8988T (cell line): ENCODE measurements around the gene P2RX3.

ENCODE experiments used
- DNase-seq: peaks from one replicate; pipeline ENCODE4 v3.0.0; 2011

Gene P2RX3

DNA sequence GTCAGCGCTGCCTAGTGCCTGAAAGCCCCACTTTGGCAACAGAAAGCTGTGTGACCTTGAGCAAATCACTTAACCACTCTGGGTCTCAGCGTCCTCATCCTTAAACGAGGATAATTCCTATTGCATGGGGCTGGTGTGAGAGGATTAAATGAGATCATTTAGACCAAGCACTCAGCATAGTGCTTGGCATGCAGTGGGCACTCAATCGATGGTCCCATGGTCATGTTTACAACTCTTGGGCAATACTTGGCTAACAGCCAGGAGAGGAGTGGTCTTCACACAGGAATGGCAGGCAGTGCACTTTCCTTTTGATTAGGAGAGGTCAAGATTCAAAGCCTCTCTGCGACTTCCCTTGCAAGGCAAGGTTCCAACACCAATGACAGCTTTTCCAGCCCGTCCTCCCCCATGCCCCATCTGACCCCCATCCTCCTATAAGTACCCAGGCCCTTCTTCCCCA is 27.5 kb upstream of the P2RX3 start:
- no peak for DNase-seq

DNA sequence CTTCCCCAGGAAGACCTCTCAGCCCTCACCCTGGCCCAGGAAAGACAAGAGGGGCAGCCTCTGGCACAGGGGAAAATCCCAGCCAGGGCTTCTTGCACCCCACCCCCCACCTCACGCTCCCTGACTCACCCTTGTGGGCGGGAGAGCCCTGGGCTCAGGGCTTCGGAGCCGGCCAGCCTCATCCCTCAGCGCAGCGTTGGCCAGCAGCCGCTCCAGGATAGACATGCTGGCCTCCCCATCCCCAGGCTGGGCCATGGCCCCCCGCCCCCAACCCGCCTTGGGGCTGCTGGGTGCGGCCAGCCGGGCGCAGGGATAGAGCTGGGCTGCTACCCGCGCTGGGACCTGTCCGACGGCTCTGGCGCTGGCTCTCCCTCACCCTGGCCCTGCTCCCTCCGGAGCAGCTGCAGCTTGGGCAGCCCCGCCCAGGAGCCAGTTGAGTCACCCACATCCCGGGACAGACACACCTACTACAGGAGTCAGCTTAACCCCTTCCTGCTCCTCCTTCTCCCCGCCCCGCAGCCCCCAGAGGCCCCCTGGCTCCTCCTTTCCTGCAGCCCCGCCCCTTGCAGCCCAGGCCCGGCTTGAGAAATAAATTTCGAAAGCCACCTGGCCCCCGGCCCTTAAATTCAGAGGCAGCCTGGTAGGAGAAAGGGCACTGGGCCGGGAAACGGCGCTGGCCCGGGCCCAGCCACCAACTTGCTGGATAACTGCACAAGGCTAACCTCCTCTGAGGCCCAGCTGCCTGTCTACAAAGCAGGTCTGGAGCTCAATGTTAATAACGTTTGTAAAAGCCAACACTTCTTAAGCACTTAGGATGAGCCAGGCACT is 26.8 kb upstream of the P2RX3 start:
- DNase-seq, result peak; percentile 100

DNA sequence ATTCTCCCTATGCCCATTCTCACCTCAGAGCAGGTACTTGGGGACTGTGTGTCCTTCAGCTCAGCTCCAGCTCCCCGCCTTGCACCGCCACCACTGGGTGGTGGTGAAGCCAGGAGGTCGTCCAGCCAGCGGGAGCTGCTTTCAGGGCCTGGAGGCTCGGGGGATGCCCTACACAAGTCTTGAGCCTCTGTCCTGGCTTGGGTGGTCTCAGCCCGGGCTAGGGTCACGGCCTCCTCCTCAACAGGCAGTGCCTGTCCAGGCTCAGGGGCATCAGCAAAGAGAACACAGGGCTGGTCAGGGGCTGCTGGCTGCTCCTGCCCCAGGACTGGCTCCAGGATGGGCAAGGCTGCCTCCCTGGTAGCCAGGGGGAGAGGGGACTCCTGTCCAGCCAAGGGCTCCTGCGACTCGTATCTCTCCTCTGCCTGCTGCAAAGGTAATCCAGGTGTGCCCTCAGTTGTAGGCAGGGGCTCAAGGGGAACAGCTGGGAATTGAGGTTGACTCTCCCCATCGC is 25.6 kb upstream of the P2RX3 start:
- DNase-seq, result no peak

DNA sequence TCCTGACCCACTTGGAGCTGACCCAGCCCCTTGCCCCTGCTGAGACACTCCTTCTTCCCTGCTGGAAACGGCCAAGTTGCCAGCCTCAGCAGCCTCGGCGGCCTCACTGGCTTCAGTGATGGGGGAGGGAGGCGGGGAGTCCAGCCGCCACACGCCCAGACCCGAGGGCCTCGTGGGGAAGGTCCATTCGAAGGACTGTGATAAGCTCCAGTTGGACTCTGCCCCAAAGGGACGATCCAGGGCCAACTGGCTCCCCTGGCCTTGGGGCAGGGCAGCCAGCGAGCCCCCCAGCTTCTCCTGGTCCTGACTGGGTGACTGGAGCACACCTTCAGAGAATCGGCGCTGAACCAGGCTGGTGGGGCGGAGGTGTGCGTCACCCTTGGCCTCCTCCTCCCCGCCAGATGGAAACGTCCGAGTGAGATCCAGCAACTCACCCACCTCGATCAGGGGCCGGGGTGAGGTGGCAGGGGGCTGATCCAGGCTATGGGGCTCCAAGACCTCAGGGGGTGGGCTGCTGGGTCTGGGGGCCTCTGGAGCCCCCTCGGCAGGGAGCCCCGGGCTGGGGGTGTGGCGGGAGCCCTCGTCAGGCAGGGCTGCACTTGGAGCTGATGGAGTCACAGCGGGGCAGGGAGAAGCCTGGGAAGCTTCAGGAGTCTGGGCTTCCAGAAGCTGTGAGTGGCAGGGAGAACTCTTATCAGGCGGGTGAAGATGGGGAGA is 24.9 kb upstream of the P2RX3 start:
- no peak for DNase-seq

DNA sequence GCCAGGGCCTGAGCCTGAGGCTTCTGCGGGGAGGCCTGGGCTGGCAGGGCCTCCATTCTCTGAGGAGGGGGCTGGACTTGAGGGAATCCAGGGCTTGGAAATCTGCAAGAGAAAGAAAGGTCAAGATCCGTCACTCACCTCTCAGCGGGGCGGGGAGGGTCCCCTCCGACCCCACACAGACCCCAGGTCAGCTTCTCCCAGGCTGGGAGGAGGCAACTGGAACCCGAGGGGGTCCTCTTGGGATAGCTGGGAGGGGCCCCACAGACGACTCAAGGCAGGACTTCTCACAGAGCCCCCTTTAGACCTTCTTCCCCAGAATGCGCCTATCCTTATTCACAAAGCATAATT is 24.4 kb upstream of the P2RX3 start:
- no peak for DNase-seq

DNA sequence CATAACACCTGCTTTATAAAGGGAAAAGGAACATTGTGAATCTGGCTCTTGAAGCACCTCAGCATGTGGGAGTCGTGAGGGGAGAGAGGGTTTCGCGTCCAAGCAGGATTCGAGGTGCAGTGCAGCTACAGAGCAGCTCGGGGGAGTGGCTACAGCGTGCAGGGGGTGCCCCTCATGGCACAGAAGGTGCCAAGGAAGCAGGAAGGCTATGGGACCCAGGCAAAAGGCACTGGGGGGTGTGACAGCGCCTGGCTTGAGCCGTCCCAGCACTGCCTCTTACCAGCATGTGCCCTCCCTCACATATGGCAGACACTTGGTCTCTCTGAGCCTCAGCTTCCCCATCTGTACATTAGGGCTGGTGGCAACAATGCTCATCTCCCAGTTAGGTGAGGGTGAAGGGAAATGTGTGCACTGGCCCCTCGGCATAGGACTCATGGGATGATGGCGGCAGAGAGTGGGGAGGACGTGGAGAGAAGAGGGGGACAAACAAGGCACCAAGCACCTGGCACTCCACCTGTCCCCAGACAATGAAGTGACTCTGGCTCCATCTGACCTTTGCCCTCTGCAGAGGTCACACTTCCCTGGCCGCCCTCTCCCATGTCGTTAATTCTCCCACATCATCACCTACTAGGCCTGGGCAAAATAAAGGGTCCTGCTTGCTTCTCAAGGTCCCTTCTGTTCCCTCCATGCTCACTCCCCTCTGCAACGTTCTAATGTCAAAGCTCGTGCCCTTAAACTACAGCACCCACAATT is 23.8 kb upstream of the P2RX3 start:
- no peak for DNase-seq

DNA sequence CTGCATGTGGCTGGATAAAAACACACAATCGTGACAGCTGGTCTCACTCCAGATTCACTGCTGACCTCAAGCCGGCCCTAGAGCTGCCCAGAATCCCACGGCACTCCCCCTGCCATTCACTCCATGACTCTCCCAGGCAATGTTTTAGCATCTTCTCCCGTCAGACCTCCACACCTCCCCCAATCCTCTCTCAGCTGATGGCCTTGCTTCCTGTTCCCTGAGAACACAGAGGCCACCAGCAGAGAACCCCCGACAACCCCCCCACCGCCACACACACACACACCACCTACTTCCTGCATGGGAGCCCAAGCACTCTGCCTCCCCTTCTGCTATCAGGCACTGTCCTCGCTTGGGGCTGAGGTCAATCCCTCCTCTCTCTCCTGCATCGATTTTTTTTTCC is 22.7 kb upstream of the P2RX3 start:
- no peak for DNase-seq

DNA sequence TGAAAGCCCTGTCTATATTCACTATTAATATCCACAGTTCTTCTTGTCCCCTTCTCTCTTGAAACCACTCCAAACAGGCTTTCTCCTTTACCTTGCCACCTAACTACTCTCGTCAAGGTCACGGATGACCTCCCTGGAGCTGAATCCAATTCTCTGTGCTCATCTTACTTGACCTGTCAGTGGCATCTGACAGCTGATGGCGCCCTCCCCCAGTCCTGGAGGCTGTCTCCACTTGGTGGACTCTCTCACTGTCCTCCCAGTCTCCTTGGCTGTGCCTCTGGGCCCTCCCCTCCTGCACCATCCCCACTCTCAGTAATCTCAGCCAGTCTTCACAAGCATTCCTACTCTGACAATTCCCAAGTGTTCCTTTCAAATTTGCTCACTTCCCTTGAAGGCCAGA is 22.1 kb upstream of the P2RX3 start:
- DNase-seq, result no peak

DNA sequence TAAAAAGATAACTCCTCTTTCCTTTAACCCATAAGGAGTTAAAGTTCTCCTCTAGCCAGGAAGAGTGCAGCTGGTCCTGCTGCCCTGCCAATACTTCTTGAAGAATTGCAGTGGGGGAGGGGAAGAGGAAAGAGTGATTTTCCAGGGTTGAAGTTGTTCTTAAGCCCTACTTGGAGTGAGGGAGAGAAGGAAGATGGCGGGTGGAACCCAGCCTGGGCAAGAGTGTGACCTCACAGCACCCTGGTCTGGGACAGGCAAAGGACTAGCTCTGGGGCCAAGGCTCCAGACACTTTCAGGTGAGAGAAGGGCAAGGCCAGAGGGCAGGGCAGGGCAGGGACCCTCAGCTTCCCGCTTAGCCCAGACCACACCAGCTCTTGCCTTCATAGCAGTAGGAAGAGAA is 20.0 kb upstream of the P2RX3 start:
- no peak for DNase-seq

DNA sequence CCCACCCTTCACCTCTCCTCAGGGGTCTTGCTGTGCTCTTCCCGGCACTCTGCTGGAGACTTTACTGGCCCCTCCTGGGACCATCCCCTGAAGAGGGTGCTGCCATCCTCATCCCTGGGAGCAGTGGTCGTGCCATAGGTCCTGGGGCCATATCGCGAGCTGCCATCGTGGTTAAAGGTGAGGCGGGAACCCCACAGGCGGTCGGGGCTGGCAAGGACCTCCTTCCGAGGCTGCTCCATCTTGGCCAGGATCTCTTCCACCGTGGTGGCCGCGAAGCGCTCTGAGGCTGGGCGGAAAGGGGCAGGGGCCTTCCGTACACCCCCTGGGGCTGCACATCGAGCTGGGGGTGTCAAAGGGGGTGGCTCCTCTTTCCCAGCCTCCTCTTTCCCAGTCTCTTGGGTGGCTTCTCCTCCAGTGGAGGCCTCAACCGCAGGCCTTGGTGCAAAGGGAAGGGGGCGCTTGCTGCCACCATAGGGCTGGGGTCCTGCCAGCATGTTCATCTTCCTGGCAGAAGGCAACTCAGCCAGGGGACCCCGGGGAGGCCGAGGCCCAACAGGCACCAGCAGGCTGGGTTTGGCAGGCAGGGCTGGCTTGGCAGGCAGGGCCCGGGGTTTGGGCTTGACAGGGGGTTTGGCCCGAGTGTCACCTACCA is 18.0 kb upstream of the P2RX3 start:
- DNase-seq, result no peak

DNA sequence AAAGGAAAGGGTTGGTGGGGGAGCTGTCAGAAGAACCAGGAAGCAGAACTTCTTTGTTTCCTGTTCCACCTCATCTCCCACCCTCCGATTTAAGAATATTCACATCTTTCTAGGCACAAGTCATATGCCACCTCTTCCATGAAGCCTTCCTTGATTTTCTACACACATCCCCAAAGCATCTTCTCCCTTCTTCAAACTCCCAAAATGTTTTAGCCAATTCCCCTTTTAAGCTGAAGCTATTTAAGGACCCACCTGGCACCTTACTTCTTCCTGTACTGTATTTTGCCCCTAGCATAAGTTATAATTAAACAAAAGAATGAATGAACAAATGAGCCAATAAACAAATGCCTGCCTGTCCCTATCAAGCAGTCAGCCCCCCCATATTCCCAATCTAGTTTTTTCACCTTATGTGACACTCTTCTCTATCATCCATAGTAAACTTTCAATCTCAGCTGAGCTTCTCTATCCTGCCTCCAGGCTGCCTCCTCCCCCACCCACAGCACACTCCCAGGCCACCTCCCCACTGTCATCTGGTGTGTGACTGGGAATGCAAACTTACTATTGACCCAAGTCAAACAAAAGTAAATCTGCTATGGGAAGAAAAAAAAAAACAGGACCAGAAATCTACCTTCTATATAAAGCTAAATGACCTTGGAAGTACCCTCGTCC is 17.3 kb upstream of the P2RX3 start:
- no peak for DNase-seq

DNA sequence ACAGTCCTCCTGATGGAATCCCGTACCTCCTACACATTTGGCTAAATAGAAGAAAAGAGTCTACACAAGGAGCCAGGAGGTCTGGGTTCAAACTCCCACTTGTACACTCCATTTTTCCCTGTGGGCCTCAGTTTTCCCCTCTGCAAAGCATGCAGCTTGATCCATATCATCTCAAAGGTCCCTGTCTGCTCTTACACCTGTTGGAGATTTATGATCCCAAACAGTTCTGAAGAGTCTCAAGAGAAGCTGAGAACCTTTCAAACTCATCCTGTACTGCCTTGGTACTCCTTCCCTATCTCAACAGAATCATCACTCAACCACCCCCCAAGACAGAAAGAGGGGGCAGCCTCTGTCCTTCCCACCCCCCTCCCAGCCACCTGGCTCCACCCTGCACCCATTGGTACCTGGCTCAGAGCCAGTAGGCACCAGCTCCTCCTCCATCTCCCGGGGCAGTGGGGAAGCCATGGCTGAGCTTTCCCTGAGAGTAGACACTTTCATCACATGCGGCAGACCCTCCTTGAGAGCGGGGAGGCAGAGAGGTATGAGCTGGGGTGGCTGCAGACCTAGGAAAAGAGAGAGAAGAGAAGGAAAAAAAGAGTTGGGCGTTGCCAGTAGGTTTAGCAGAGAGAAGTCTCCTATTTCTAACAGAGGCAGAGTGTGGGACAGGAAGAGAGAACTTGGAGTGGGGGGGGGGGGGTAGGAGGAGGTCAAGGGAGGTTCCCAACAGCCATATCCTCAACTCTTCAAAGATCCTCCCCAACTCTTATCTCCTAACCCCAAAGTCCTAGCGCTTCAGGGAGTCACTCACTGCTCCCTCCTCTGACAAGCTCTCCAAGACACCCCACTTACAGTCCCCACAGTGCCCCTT is 16.5 kb upstream of the P2RX3 start:
- DNase-seq, result no peak

DNA sequence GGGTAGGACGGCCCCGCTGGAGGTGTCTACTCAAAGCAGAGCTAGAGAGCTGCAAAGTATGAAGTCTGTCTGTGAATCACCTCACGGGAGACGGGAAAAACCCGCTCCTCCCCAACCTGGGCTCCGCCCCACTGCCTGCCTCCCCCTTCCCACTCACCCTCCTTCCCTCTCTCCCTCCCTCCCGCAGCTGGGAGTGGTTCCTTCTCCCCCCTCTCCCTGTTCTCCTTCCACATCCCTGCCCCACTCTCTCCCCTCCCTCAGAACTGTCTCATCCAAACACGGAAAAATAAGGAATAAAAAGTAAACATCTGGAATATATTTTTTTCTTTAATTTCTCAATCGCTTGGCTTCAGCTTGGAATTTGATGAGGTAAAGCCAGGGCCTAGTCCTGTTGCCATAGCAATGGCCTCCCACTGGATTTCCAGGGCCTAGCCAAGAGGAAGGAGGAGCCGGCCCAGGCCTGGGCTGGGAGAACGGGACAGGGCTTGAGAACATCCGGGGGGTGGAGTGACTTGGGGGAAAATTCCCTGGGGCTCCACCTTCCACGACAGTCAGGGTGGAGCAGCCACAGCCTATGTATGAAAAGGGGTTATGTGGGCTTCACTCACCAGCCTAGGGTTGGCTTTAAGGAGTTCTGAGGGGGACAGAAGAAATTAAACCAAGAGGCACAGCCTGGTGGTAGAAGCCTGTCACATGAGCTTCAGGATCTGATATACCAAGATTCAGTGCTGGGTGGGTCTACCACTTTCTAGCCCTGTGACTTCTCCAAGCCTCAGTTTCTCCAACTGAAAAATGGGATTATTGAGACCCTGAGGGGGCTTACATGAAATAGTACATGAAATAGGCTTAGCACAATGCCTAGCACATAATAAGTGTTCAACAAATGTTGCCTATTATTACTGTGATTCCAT is 15.6 kb upstream of the P2RX3 start:
- DNase-seq, result peak; percentile 96

DNA sequence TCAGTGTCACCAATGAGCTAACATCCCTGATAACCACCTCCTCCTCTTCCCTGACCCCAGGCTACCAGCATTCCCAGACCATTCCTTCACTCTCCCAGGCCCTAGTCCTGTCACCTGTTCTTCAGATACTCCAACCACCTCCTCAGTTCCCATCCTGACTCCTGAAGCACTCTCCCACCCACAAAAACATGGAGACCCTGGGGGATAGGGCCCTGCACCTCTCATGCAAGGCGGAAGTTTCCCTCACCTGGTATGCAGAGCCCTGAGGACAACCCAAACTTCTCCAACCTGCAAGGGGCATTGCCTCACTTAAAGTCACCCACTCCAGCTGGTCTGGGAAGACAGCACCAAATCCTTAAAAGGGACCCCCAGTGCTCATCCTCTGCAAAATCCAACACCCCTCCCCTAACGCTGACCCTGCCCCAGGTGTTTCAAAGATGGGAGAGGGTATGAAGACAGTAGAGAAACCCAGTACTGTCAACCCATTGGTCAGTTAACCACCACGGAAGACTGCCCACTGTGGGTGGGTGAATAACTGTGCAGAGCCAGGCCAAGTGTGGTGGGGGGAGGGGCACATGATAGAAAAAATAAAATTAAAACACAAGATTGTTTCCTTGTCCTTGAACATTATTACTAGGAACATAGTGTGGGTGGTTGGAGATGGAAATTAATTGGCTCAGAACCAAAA is 14.8 kb upstream of the P2RX3 start:
- DNase-seq, result no peak

DNA sequence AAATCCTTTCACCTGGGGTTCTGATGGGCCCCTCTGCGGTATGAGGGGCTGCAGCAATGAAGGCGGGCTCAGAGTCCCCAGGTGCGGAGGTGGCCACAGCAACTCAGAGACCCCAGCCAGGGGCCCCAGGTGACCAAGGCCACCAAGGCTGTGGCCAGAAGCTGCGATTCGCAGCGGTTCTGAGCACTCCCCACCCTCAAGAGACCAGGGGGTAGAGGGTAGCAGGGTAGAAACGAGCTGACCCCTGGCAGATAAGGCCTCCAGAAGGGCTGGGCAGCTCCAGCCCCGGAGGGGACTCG is 14.3 kb upstream of the P2RX3 start:
- DNase-seq, result no peak

DNA sequence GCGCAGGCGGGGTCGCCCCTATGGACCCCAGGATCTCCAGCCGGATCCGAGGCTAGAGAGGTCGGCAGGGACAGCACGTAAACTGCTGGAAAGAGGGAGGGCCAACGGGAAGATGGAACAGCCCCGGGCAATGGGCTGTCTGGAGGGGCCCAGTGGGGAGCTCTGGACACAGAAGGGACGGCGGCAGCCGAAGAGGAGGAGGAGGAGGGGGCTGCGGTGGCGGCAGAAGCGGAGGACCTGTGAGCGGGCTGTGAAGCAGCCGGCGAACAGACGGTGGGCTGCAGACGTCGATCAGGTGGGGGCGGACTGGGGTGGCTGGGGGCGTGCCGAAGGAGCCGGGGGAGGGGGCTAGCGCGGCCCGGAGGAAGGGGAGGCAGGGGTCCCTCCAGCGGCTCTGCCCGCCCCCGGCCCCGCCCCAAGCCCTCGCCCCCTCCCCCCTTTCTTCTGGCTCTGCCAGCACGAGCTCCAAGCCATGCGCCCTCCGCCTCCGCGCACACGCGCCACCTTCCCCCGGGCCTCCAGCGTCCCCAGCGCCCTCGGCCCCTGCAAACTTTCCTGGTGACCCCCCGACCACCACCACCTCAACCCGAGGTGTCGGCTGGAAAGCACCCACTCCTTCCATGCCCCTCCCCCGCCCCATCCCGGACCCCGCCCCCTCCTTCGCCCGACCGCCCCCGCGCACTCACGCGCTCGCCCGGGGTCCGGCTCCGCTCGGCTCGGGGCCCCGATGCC is 13.8 kb upstream of the P2RX3 start:
- peak; percentile 65 for DNase-seq

DNA sequence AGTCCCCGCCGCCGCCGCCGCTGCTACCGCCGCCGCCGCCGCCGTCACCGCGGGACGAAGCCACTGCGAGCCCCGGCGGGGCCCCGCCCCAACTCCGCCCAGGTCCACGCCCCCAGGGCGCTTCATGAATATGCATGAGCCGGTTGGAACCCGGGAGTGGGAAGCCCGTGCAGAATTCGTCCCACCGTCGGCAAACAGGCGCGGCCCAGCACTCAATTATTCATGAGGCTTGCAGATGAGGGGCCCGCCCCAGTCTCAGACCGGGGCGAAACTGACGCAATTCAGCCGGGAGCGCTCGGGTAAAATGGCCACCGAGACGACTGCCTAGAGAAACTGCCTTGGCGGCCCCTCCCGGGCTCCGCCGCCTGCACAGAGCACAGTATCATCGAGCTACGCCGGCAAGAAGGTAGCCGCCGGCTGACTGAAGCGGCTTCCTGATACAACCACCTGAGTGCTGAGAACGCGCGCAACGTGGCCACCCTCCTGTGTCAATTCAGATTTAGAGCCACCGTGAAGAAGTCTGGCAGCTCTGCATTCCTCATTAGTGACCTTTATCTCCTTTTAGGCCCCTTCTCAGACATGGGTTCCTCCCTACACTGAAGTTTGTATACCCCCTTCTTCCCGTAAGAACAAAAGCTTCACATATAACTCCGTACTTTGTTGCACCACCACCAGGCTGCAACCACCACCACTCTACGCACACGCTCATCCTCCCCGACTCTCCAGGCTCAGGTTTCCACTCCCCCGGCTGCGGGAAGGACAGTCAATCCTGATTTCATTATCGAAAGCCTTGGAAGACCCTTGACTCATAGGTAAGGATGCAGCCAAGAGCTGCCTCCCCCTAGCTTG is 13.0 kb upstream of the P2RX3 start, which contains the start of gene TNKS1BP1:
TSS of gene TNKS1BP1 (minus strand) at position 67 of the 849 bp plus-strand sequence. CDS start 3,067 bp downstream, outside the sequence.
- DNase-seq, result peak; percentile 96

DNA sequence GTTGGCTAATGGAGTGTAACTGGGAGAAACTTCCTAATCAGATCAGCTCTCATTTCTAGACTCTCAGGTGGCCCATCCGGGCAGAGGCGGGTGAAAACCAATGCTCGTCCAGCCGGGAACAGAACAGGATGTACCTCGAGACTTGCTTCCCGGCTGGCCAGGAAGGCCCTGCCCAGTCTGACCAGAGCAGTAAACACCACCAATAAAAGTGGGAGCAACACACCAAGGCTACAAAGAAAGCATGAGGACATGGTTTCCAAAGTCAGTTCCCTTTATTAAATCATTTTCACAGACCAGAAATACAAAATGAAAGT is 12.5 kb upstream of the P2RX3 start:
- peak; percentile 82 for DNase-seq
